Endothelial cell (in vitro differentiated cells): ENCODE data around the gene DPP10. TPM values are rescaled to one million over a fixed set of nuclear protein-coding genes. Genes with fewer than 3 reads are reported as not detected.

Experiments used
- DNase-seq: peaks from one replicate; pipeline ENCODE4 v3.0.0; 2021; ENCODE audit warnings: low spot score
- H3K27ac Mint-ChIP-seq: one replicate; pipeline ENCODE4 v1.8.0; 2021; ENCODE audit warnings: mixed read lengths, inconsistent platforms; ENCODE audit not compliant: unreplicated experiment
- H3K27me3 Mint-ChIP-seq: one replicate; pipeline ENCODE4 v1.8.0; 2021; ENCODE audit warnings: mild to moderate bottlenecking, moderate library complexity, mixed read lengths, inconsistent platforms; ENCODE audit not compliant: unreplicated experiment
- H3K36me3 Mint-ChIP-seq: one replicate; pipeline ENCODE4 v1.8.0; 2021; ENCODE audit warnings: mild to moderate bottlenecking, low read depth, mixed read lengths, inconsistent platforms; ENCODE audit not compliant: unreplicated experiment
- H3K4me1 Mint-ChIP-seq: one replicate; pipeline ENCODE4 v1.8.0; 2021; ENCODE audit warnings: mild to moderate bottlenecking, mixed read lengths, inconsistent platforms; ENCODE audit not compliant: unreplicated experiment
- H3K4me3 Mint-ChIP-seq: one replicate; pipeline ENCODE4 v1.8.0; 2021; ENCODE audit warnings: mild to moderate bottlenecking, mixed read lengths, inconsistent platforms; ENCODE audit not compliant: unreplicated experiment
- H3K9me3 Mint-ChIP-seq: one replicate; pipeline ENCODE4 v1.8.0; 2021; ENCODE audit warnings: mixed read lengths, inconsistent platforms; ENCODE audit not compliant: unreplicated experiment
- total RNA-seq: library from RNA; stranded (reverse); fragmentation: NEBNext Ultra II Directional; extraction: Animal tissue kit (Norgen Biotek cat#: 25700); gene quantifications from one replicate; pipeline ENCODE4 v1.2.1, GENCODE V29; 2021; ENCODE audit not compliant: unreplicated experiment
- TF ChIP-seq, protein P1 (sequence below): fragments of 200-600 bp; sonication (generic); IDR thresholded peaks from one replicate; pipeline ENCODE4 v1.5.0; 2021; ENCODE audit warnings: antibody characterized with exemption; ENCODE audit not compliant: unreplicated experiment

The DPP10 gene
- total RNA-seq, 1 donor from 2014 or later, result 3.3 TPM

DNA sequence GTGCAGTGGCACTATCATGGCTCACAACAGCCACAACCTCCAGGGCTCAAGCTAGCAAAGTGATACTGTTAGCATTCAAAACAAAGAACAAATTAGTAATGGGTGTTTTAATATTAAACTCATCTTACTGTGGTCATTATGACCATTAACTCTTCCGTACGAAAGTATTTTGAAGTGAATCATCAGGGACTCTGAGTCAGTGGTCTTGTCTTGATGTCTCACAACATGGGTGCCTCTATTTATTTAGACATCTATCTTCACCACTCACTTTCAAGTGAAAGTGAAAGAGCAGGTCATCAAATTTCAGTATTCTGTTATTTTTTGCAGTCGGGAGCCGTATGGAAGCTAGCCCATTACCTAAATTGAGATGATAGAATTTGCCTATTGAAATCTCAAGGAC is 1118.2 kb downstream of the DPP10 start:
- no peaks in the 10 kb centered on the region for H3K27me3 Mint-ChIP-seq
- H3K9me3 Mint-ChIP-seq, result no peaks in the 10 kb centered on the region
- no peaks in the 10 kb centered on the region for H3K36me3 Mint-ChIP-seq
- H3K4me1 Mint-ChIP-seq, result no peaks in the 10 kb centered on the region
- TF ChIP-seq, protein P1, sequence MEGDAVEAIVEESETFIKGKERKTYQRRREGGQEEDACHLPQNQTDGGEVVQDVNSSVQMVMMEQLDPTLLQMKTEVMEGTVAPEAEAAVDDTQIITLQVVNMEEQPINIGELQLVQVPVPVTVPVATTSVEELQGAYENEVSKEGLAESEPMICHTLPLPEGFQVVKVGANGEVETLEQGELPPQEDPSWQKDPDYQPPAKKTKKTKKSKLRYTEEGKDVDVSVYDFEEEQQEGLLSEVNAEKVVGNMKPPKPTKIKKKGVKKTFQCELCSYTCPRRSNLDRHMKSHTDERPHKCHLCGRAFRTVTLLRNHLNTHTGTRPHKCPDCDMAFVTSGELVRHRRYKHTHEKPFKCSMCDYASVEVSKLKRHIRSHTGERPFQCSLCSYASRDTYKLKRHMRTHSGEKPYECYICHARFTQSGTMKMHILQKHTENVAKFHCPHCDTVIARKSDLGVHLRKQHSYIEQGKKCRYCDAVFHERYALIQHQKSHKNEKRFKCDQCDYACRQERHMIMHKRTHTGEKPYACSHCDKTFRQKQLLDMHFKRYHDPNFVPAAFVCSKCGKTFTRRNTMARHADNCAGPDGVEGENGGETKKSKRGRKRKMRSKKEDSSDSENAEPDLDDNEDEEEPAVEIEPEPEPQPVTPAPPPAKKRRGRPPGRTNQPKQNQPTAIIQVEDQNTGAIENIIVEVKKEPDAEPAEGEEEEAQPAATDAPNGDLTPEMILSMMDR, result no peak
- no peak overlapping the region for H3K27ac Mint-ChIP-seq
- no peak for DNase-seq
- no peak overlapping the region for H3K4me3 Mint-ChIP-seq

DNA sequence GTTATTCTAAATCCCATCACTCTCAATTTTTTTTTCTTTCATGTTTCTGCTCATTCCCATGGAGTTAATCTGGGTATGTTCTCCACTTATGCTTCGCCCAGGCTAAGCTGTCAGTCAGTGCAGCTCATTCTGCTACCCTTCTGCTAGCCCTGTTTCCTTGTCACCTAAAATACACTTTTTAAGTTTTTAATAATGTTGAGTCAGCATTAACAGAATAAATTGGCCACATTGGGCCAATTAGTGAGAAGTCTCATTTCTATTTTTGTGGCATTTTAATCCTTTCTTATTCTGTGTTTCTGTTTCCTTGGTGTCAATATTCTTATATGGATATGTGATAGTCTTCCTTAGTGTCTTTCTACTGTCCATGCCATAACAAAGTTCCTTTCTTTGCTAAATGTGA is 1126.2 kb downstream of the DPP10 start:
- TF ChIP-seq, protein P1, result no peak
- no peaks in the 10 kb centered on the region for H3K9me3 Mint-ChIP-seq
- H3K4me3 Mint-ChIP-seq, result no peak overlapping the region
- H3K27me3 Mint-ChIP-seq, result no peaks in the 10 kb centered on the region
- DNase-seq, result no peak
- no peaks in the 10 kb centered on the region for H3K4me1 Mint-ChIP-seq
- H3K36me3 Mint-ChIP-seq, result no peaks in the 10 kb centered on the region
- no peak overlapping the region for H3K27ac Mint-ChIP-seq

DNA sequence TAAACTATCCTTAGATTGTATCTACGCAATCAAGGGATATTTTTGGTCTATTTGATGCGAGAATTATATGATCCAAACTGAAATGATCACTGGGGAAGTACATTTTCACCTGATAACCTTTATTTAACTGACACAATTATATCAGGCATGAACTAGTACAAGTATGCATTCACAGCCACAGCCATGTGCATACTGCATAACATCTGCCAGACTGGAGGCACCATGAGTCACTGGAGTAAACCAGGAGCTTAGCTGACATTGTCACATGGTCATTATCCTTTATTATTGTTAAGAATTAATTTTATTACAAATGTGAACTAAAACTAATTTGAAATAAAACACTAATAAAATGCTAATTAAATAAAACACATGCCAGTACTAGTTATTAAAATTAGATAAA is 1127.1 kb downstream of the DPP10 start:
- Mint-ChIP-seq H3K27ac (no peak overlapping the region), H3K27me3 (no peaks in the 10 kb centered on the region), H3K4me3 (no peak overlapping the region), H3K9me3 (no peaks in the 10 kb centered on the region), H3K36me3 (no peaks in the 10 kb centered on the region), H3K4me1 (no peaks in the 10 kb centered on the region)
- TF ChIP-seq, protein P1, result no peak
- no peak for DNase-seq

DNA sequence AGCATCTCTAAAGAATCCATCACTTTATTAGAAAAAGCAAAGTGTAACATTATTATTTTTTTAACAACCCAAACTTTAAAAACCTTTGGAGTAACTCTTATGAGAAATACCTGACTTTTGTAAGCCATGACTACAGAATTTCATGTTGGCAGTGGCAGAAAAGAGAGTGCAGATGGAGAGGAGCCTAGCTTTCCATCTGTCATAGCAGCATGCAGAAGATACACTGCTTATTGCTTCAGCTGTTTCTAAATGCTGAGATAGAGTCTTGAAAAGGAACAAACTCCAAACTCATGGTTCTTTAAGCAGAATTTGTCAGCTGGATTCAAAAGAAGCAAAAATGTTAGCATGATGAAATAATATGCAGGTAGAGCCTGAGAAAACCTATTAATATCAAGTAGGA is 1130.3 kb downstream of the DPP10 start:
- Mint-ChIP-seq H3K4me1 (no peaks in the 10 kb centered on the region), H3K27ac (no peak overlapping the region), H3K4me3 (no peak overlapping the region), H3K36me3 (no peaks in the 10 kb centered on the region), H3K9me3 (no peaks in the 10 kb centered on the region), H3K27me3 (no peaks in the 10 kb centered on the region)
- TF ChIP-seq, protein P1, result no peak
- no peak for DNase-seq

DNA sequence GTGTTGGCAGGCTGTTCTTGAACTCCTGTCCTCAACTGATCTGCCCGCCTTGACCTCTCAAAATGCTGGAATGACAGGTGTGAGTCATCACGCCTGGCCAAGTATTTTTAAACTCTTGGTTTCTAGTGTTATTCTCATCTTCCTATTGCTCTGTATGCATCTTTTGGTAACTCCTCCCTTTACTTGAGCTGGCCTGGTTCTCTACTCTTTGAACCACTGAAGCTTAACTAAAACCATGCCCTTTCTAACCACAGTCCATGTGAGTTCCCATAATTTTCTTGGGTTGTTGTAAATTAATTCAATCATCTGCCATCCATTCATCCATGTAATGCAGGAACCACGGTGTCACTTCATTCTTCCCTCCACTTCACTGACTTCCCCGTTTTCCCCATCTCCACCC is 1131.3 kb downstream of the DPP10 start:
- no peaks in the 10 kb centered on the region for H3K9me3 Mint-ChIP-seq
- no peaks in the 10 kb centered on the region for H3K27me3 Mint-ChIP-seq
- no peaks in the 10 kb centered on the region for H3K36me3 Mint-ChIP-seq
- H3K27ac Mint-ChIP-seq, result no peak overlapping the region
- DNase-seq, result no peak
- no peaks in the 10 kb centered on the region for H3K4me1 Mint-ChIP-seq
- TF ChIP-seq, protein P1, result no peak
- H3K4me3 Mint-ChIP-seq, result no peak overlapping the region
